ENCODE measurements around the gene ICAM5.
A peak's percentile ranks its signal among the peaks of the same experiment; 100 is the strongest.
"Not testable (repeated sequence)": the region's sequence is repeated elsewhere in the genome, so short reads cannot be mapped to it uniquely, and the experiment has no call there.

Gene ICAM5

DNA sequence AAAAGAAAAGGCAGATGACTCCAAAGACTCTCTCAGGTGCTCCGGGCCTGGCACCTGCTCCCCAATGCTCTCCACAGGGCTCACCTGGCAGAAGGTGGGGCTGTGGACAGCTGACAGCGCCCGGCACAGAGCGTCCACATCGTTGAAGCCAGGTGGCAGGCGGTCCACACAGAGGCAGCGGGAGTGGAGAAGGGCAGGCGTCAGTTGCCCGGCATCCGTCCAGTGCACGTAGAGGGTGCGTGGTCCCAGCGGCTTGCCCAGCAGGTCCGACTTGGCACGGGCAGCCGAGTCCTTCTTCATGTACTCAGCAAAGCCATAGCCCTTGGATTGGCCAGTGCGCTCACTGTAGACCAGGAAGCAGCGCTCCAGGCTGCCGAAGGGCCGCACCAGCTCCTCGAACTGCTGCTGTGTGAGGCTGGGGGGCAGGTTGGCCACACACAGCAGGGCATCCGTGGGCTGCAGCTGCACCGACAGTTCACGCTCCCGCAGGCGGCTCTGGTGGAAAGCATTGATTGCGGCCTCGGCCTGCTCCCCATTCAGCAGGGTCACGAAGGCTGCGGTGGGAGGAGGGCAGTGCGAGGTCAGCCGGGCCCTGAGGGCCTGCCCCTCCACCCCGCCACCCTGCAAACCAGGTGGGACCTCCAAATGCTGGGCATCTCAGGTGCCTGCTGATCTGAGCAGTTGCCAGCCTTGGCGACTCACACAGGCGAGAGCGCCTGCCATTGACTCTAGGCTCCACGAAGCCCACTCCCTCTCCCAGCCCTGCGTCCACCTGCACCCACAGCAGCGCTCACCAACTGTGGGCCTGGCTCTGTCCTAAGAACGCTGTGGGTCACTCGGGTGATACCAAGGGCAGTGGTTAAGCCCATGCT is 39.0 kb downstream of the ICAM5 start:
- H3K4me3 ChIP-seq (ENCODE audit: low read length), result no peak overlapping the region
- no peak for TF ChIP-seq ZNF274 (IDR thresholded peaks at IDR 0.05; ENCODE audit: low read depth, low read length)

DNA sequence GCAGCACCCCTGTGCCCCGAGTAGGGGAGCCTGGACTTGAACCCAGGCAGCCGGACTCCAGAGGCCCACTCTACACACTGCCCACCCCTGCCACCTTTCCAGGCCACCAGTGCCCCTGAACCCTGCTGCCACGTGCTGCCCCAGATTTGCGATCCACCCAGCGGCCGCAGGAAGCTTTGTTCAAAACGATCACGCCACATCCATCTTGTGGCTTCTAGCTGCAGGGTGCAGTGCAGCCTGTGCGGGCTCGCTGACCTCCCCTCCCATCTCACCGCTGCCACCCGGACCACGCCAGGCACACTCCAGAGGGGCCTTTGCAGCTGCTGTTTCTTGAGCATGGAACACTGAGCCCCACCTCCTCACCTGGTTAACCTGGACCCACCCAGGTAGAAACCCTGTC is 39.8 kb downstream of the ICAM5 start:
- no peak for TF ChIP-seq ZNF274 (IDR thresholded peaks at IDR 0.05; ENCODE audit: low read depth, low read length)

DNA sequence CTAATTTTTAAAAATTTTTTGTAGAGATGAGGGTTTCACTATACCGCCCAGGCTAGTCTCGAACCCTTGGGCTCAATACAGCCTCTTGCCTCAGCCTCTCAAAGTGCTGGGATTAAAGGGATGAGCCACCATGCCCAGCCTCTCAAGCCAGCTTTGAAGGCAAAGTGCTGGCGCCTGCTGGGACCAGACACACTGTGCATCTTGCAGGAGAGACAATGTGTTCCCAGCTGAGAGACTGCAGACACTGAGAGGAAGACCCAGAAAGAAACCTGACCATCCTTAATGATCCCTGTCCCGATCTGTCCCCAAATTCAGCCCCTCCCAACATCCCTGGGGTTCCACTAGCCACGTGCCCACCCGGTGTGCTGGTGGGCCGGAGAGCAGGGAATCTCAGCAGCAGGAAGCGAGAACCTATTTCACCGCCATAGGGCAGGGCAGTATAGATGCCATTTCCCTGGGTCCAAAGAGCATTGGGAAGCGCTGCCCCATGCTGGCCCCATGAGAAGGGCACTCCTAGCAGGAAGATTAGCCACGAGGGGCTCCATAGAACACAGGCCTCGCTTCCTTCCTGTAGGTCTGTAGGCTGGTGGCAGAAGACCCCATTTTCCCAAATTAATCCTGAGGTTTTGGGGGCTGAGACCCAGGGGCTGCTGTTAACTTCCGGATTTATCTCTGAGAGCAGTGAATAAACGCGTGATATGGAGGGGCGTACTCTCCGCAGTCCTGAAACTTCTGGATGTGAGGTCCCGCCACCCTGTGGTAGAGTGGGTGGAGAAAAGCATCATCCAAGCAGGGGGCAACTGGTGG is 42.6 kb downstream of the ICAM5 start:
- no peak for TF ChIP-seq ZNF274 (IDR thresholded peaks at IDR 0.05; ENCODE audit: low read depth, low read length)
- H3K4me3 ChIP-seq (ENCODE audit: low read length), result peak overlapping the region; percentile 75

More for the DNA sequence above, 39.8 kb downstream of the ICAM5 start:
- no peak overlapping the region for H3K4me3 ChIP-seq (ENCODE audit: low read length)

DNA sequence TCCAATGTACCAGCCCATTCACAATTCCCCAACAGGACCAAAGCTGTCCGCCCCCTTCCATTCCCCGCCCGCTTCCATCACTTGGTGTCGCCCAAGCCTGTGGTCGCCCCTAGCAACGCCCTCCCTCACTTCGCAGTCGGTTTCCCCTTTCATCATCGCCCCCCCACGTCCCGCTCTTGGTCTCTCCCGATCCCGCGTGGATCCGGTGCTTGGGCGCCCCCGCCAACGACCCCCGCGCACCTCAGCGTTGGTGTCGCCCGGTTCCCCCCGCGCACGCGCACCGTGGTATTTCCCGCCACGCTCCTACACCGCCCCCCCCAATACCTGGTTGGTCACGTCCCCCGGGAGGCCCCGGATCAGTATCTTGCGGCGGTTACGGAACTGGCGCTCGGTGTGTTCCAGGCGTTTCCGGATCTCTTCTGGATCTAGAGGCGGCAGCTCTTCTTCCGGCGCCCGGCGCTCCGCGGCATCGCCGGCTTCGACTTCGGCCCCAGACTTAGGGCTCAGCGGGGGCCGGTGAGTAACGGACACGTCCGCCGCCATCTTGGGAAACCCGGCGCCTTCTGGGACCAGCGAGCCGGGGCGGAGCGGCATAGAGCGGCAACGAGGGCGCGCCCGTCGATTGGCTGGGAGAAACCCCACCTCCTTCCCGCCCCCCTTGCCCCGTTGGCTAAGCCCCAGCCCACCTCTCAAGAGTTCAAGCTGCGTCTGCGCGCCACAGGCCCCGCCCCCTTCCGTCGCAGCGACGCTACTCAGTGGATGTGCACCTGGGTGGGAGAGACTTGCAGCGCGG is 43.4 kb downstream of the ICAM5 start, which contains the start of gene RAVER1:
Gene RAVER1 (minus strand): TSS at position 565 of the 793 bp plus-strand sequence. CDS start 22 bp downstream, at position 543.
- TF ChIP-seq ZNF274 (IDR thresholded peaks at IDR 0.05; ENCODE audit: low read depth, low read length), result no peak
- H3K4me3 ChIP-seq (ENCODE audit: low read length), result peak within 1 kb of the TSS; percentile 75

DNA sequence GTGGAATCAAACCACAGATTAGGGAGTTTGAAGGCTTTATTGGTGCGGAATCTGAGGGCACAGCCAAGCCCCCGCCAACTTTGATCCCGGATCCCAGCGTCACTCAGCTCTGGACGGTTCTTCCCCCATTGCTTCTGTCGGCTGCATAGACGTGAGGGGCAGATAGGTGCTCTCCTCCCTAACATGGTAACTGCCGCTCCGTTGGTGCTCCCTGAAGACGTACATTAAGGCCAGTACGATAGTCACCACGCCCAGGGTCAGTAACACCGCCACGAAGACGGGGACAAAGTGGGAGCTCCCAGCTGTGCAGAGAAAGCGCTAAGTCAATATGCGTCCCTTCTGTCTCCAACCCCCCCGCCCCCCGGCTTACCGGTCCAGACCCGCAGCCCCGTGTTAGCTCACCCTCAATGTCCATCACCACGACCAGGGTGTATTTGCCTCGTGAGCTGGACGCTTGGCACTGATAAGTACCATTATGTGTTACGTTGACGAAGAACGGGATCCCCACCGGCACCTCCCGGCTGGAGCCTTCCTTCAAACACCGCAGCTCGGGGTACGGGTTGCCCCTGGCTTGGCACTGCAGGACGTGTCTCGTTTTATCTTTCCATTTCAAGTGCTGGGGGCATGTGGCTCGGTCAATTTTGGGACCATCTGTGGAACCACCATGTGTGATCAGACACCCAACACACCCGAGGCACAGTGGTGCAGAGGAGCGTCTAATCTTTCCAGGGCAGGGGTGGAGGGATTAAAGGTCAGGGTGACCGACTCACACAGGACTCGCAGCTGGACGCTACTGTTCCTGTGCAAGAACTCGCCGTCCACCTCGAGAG is 44.2 kb downstream of the ICAM5 start:
- peak overlapping the region; percentile 63; the same call in 1 of the 2 replicates for H3K4me3 ChIP-seq (ENCODE audit: low read length)
- no peak for TF ChIP-seq ZNF274 (IDR thresholded peaks at IDR 0.05; ENCODE audit: low read depth, low read length)

DNA sequence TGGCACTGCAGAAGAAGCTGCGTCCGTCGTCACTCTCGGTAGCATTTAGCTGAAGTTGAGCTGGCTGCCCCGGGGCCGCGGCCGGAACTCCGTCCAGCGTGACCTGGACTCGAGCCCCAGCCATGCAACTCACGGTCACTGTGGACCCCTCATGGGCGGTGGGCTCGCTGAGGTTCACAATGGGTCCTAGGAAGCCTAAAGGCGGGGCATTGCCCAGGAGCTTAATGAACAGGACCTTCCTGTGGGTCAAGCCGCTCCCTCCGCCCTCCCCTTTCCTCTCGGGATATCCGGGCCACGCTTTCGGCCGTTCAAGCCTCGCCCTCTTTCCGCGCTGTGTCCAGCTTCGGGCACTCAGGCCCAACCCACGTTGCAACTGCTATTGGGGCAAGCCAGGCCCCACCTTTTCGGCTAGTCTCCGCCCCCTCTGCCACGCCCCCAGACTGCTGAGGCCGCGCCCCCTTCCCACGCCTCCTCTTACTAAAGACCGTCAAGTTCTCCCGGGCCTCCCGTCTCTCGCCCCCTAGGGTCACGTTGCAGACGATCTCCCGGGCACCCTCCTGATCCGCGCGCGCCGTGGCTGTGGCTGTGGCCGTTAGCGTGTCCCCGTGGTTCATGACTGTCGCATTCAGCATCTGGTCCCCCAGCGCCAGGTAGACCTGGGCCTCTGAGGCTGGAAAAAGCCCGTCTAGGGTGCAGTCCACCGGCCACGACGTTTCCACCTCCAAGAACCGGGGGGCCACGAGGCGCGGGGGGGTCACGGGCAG is 45.0 kb downstream of the ICAM5 start:
- no peak for TF ChIP-seq ZNF274 (IDR thresholded peaks at IDR 0.05; ENCODE audit: low read depth, low read length)
- H3K4me3 ChIP-seq (ENCODE audit: low read length), result no peak overlapping the region

DNA sequence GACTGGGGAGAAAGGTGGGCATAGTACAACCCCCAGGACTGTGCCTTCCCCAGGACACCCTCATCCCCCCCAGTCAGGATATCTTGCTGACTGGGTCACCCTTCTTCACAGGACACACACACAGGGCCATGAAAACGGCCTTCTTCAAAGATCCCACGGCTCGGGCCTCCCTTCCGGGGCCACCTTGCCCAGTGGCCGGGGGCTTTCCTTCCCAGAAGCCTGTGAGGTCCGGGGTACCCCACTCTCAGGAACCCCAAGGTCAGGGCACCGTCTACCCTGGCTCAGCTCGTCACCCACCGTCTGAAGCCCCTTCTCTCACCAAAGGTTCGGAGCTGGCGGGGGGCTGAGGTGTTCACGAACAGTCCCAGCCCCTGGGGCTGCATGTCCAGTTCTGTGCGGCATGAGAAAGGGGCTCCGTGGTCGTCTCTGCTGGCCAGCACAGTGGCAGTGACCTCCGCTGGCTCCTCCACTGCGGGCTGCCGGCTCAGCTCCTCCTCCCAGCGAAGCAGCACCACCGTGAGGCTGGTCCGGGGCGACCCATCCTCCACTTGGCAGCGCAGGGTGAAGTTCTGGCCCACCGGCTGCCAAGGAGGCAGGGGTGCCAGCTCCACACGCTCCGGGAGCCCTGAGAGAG is 45.7 kb downstream of the ICAM5 start:
- H3K4me3 ChIP-seq (ENCODE audit: low read length), result no peak overlapping the region

DNA sequence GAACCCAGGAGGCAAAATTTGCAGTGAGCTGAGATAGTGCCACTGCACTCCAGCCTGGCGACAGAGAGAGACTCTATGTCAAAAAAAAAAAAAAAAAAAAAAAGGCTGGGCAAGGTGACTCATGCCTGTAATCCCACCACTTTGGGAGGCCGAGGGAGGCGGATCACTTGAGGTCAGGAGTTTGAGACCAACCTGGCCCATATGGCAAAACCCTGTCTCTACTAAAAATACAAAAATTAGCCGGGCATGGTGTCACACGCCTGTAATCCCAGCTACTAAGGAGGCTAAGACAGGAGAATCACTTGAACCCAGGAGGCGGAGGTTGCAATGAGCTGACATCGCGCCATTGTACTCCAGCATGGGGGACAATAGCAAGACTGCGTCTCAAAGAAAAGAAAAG is 47.0 kb downstream of the ICAM5 start:
- not testable (repeated sequence) for H3K4me3 ChIP-seq (ENCODE audit: low read length)

More for the DNA sequence above, 45.7 kb downstream of the ICAM5 start:
- no peak for TF ChIP-seq ZNF274 (IDR thresholded peaks at IDR 0.05; ENCODE audit: low read depth, low read length)

DNA sequence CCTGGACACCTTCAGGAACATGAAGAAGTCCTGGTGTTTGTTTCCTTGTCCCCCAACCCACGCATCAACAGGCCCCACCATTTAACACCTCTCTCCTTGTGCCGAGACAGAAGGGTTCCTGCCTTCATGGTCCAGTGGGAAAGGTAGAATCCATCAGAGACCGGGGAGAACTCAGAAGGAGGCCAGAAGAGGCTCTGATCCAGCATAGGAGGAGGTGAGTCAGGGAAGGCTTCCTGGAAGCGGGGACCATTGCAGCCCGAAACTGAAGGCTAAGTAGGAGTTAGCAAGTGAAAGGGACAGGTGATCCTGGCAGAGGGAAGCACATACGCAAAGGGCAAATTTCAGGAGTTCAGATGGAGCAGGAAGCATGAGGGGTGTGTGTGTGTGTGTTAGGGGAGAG is 49.2 kb downstream of the ICAM5 start:
- TF ChIP-seq ZNF274 (IDR thresholded peaks at IDR 0.05; ENCODE audit: low read depth, low read length), result no peak

DNA sequence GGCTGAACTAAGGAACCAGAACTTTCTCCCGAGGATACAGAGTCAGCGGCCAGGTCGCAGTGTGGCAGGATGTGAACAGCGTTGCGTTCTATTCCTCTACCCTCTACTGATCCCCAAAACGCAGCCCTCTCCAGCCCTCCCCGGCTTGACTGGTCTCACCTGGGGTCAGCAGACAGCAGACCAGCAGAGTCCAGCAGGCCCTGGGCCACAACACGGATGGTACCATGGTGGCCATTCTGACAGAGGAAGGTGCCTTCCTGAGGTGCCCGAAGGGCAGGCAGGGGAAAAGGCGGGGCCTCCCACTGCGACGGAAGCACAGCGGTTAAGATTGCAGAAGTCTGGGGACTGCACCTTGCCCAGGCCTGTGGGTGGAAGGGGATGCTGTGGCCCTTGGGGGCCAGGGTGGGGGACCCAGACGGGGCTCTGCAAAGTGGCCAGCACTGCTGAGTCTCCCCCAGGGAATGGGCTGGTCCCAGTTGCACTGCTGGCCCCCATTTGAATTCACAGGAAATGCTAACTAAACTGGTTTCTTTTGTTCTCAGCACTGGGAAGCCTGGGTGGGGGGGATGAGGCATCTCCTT is 49.7 kb downstream of the ICAM5 start, which contains the start of gene ICAM3:
Gene ICAM3 (minus strand): TSS at position 245 of the 581 bp plus-strand sequence. CDS start 10 bp downstream, at position 235.
- peak within 1 kb of the TSS; percentile 61; the same call in 1 of the 2 replicates for H3K4me3 ChIP-seq (ENCODE audit: low read length)
- TF ChIP-seq ZNF274 (IDR thresholded peaks at IDR 0.05; ENCODE audit: low read depth, low read length), result no peak

More for the DNA sequence above, 49.2 kb downstream of the ICAM5 start:
- H3K4me3 ChIP-seq (ENCODE audit: low read length), result peak overlapping the region; percentile 61; the same call in 1 of the 2 replicates

DNA sequence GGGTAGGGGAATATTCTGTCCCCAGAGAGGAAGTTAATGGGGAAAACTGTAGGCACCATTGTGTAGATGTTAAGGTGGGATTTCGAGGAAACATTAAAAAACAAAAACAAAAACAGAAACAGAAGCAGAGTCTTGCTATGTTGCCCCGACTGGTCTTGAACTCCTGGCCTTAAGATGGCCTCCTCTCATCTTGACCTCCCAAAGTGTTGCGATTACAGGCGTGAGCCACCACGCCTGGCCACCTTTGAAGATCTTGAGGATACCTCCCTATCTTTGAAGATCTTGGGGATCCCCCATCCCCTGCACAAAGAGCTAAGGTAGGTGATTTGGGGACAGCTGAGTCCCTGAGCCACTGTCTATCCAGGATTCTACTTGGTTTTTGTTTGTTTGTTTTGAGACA is 50.2 kb downstream of the ICAM5 start:
- TF ChIP-seq ZNF274 (IDR thresholded peaks at IDR 0.05; ENCODE audit: low read depth, low read length), result no peak
- peak overlapping the region; percentile 61; the same call in 1 of the 2 replicates for H3K4me3 ChIP-seq (ENCODE audit: low read length)
